ENCODE data around the gene EOLA1.
A peak's percentile ranks its signal among the peaks of the same experiment; 100 is the strongest.

GRCh38 chrX:149540621-149541520, at the start of gene EOLA1:
- no peak for TF ChIP-seq CTCF (IDR thresholded peaks at IDR 0.05)
- TF ChIP-seq POLR2AphosphoS5 (IDR thresholded peaks at IDR 0.05), result peak; percentile 81 to 88
- TF ChIP-seq POLR2A (IDR thresholded peaks at IDR 0.05; ENCODE audit: low read depth), result no peak
- TF ChIP-seq EP300 (IDR thresholded peaks at IDR 0.05), result peak; percentile 95
